HG03575 (cell line): ENCODE results near the gene MRPL1.

Experiments used
- ATAC-seq: cut with Tn5 transposase; IDR thresholded peaks from one replicate; pipeline ENCODE4 v1.9.1; 2021; ENCODE audit not compliant: unreplicated experiment, insufficient number of reproducible peaks, low FRiP score; ENCODE audit errors: extremely low read depth

The MRPL1 gene

DNA sequence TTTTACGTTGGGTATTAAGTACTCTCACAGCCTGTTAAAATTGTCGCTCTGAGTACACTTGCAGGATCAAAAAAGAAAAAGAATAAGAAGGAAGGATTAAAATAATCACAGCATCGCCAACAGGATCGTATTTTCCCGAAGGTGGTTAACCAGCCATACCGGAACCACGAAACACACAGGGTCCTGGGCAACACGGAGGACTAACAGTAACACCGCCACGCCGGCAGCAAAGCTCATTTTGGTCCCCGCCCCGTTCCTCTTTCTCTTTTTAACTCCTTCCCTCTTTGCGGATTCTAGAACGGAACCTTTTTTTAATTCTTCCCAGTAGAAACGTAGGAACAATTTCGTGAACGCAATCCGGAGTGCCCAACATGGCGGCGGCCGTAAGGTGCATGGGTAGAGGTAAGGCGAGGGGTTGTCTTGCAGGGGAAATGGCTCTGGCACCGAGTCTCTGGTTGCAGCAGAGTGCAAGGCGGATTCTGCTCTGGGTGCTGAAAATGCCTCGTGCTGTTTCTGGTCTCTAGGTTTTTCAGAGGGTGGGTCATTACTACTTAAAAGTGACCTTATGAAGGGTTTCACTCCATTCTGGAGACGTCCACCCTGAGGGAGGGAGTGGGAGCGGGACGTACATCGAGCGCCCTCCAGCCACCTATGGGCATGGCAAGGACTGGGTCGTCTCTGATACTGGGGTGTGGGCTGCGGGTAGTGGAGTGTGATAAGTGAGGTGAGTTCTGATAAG lies at the start of gene MRPL1:
Gene MRPL1 (plus strand): TSS at position 353 of the 739 bp plus-strand sequence. CDS start 19 bp downstream, at position 372.
- peak; percentile 60 for ATAC-seq

DNA sequence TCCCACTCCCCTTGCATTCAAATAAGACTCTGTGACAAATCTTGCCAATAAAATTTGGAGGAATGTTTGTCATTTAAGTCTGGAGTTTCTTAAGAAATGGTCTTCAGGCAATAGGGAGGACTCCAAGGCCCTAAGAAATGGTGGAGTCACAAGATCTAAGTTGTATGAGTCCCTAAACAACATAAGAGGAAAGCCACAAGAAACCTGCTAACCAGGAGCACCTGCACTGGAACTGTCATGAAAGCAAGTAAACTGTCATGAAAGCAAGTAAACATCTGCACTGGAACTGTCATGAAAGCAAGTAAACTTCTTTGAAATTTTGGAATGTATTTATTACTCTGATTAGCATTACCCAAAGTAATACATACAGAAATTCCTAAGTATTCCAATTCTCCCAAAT lies 47.0 kb upstream of the MRPL1 start:
- ATAC-seq, result no peak

DNA sequence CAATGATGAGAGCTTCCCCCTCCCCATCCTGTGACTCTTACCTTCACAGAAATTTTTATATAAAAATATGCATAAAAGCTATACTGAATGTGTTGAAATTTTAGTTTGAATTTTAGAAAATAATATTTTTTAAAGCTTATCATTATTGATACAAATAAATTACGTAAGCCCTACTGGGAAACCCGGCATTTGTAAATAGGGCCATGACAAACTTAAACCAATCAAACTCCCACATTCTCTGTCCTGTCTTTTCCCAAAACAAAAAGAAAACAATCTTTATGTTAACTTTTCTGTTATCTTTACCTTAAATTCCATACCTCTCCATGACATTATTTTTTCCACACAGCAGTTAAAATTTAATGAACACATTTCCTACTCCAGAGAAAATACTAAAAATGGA lies 46.1 kb upstream of the MRPL1 start:
- ATAC-seq, result no peak

DNA sequence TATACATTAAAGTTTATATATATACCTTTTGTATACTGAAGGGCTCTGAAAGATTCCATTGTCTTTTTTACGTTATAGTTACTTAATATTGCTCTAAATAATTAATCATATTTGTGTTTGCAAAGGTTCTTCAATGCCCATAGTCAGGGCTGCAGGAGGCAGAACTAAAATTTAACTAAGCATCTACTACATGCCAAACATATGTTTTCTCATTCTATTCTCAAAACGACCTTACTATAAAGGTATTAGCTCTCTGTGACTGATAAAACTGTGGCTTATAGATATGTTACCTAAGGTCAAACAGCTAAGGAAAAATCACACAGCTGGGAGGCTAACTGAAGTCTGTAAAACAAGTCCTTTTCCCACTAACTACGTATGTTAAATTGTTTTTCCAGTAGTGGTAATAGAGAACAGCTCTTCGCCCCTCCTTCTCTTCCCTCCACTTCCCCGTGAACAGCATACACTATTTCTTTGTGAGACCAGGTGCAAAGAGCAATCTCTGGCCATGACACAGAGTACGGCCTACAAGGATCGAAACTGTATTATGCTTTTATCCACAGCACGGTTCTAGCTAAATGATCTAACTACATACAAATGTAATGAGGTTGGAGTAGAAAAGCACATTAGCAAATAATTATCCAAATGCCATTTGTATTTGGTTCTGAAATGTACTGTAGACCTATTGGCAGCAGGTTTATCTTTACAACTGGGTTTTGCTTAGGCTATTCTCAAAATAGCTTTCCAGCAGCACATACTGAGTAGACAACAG lies 45.1 kb upstream of the MRPL1 start:
- no peak for ATAC-seq

DNA sequence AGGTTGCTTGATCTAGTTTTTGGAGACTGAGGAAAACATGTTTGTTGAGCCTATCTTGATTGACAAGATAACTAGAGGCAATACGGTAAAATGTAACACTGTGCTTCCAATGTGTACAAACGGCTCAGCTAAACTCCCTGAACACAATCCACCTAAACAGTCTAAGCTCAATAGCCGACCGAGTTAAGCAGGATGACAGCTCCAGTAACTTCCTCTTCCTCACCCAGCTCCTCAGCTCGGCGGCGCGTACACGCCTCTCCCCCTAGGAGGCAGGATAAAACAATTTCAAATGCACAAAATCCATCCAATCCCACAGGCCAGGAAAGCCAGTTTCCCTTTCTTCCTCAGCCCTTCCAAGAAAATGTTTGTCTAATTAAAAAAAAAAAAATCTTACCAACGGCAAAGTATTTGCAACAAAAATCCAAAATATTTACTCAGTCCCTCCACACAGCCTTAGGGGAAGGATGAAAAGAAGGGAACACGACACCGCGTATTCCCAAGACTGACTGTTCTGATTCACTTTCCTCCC lies 44.5 kb upstream of the MRPL1 start:
- no peak for ATAC-seq

DNA sequence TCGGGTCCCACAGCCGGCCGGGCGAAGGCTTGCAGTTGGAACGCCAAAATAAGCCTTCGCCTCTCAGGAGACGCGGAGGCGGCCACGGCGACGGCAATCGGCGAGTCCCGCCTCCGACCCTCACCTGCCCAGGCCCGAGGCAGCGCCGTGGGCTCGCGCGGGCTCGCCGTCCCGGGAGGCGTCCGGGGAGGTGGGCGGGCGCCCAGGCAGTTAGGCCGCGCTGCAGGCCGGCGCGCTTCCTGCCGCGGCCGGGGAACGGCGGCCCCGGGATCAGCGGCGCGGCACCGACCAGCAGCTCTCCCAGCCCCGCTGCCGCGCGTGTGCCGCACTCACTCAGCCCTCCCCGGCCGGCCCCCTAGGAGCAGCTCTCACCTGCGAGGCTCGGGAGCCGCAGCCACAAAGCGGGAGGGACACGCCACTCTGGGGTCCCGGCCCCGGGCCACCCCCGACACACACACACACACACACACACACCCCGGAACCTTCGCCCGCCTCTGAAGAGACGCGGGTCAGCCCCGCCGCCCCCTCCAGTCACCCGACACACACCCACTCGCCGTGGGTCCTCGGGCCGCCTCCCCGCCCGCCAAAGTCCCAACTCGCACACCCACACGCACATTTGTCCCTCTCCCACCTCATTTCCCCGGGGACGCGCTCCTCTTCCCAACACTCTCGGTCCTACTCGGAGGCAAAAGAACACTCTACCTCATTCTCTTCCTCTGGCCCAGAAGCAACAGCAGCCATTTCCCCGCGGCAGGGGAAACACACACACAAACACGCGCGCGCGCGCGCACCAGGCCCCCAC lies 43.8 kb upstream of the MRPL1 start, which contains the start of gene CNOT6L:
Gene CNOT6L (minus strand): TSS at position 767 of the 802 bp plus-strand sequence. CDS start 60 bp downstream, at position 707.
- ATAC-seq, result no peak

DNA sequence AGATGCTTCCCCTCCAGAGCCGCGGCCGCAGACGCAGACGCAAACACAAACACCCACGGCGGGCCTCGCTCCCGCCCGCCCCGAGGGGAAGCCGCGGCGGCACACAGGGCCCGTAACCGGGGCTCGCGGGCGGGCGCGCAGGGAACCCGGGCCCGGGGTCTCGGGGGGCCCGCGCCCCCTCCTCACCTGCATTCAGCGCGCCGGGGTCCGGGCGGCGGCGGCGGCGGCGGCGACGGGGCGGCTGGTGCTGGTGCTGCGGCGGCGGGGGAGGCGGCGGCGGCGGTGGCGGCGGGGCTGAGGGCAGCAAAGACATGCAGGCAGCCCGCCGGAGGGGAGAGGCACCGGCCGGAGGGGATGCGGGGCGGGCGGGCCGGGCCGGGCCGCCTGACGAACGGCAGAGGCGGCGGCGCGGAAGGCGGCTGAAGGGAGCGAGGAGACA lies 43.2 kb upstream of the MRPL1 start:
- no peak for ATAC-seq

DNA sequence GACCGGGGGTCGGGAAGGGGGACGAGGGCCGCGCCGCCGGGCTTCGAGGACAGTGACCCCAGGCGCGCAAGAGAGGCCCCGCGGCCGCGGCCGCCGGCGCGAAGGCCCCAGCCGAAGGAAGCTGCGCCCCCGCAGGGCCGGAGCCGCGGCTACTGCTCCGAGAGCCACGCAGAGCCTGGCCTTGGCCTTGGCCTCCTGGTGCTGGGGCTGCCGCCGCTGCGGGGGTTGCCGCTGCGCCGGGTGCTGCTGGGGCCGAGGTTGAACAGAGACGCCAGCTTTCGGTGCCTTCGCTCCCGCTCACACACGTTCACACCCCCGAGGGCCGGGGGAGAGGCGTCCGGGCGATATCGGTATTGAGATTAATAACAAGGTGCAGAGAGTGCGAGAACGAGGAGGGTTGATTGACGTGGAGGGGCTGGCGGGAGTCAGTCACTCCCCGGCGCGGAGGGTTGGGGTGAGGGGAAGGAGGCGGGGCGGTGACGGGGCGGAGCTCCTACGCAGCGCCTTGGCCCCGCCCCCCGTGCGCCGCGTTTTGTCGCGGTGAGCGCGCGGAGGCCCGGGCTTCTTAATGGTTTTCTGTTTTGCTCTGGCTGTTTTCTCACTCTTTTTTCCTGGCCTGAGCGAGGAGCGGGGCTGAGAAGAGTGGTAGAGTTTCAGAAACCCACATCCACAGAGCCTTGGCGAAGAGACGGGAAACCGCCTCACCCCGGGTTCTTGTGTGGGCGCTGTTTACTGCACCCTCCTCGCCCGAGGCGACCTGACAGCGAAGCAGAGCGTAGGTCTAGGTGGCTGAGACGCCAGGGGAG lies 42.6 kb upstream of the MRPL1 start:
- peak; percentile 52 for ATAC-seq

DNA sequence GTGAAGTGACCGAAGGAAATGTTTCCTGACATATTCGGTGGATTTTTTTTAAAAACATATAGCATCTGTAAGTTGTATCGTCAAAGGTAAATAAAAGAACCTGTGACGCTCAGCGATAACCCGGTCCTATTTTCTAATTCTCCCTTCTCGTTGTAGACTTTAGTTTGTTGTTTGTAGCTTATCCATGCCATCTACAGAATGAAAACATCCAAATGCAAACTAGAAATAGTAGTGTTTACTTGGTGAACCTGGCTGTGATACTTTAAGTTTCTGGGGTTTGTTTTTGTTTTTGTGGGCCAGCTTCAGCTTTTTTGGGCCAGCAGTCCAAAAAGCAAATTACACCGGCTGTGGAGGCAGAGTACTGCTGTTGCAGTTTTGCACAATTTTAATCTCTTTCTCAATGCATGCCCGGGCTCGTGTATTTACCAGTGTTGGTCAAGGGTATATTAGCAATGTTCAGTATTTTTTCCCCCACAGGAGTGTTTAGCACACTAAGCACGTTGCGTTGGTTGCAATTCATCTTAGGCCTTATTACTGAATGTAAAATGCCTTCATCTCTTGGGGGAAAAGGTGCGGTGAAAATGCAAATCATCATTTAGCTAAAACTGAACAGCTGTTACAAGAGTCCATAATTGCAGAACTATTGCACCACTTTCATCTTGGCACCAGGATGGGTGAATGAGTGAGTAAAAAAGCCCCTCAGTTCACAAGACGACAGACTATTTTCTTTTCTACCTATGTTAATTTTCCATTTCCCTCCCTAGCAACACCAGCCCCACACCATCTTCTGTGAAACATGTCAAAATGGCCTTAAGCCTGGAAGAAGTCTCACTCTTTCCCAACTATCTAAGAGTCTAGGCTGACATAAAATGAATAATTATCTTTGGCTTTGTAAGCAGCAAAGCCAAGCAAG lies 41.7 kb upstream of the MRPL1 start:
- no peak for ATAC-seq

DNA sequence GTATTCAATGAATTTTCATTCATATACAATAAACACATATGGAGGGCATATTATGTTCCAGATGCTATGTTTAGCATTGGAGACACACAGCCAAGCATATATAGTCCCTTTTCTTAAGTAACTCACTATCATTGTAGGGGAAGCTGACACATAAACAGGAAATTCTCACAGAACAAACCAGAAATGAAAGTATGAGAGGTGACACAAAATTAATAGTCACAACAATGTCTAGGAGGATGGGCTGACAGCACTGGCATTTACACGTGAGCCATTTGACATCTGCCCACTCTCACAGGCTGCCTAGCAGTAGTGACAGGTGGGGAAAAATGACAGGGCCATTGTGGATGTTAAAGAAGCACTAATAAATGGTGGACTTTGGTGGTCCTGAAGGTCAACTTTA lies 40.9 kb upstream of the MRPL1 start:
- no peak for ATAC-seq

DNA sequence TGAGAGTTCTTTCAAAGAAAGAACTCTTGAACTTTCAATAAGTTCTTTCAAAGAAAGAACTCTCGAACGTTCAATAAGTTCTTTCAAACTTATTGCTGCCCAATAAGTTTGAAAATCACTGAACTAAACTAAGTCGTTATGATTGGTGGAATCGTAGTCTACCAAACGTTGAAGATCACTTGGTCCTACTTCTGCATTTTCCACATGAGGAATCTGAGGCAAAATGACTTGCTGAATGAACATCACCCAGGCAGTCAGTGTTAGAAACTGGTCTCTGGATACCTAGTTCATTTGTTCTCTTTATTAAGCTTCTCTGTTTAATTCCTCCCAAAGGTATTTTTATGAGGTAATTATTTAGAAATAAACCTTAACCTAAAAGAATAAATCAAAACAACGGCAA lies 36.4 kb upstream of the MRPL1 start:
- ATAC-seq, result no peak

DNA sequence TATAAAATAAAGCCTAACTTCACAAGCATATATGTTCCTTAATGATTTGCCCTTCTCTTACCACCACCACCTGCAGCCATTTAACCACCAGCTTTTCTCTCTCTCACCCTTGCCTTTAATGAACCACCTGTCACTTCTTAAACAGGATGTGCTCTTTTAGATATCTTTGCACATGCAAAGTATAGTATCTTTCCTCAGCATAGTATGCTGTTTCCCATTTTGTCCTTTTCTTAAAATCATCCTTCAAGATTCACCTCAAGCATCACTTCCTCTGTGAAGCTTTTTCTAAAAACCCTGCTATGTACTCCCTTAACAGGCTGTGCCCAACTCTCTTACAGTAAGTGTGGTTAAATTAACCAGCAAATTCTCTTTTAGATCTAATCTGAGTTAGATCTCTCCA lies 35.3 kb upstream of the MRPL1 start:
- ATAC-seq, result no peak

DNA sequence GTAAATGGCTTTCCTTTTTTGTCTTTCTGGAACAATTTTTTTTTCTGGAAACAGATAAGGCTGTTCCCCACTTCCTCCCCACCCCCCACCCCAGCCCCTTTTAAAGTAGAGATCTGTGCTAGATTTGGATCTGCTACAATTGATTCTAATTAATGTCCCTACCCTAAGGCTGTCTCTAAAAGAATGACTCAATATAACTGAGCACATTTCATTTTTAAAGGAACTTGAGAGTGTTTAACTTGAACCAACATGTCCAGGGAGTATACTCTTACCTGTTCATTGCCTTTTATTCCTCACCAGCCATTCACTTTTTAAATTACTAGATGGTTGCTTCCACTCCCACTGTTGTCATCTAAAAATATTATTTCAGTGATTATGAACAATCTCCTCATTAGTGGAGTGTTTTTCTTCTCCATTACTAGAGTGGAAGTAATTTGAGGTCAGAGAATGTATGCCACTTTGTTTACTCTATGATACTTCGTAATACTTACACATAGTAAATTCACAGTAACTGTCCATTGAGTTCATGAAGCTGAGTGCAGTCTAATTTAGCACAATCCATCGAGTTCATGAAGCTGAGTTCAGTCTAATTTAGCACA lies 29.4 kb upstream of the MRPL1 start:
- no peak for ATAC-seq

DNA sequence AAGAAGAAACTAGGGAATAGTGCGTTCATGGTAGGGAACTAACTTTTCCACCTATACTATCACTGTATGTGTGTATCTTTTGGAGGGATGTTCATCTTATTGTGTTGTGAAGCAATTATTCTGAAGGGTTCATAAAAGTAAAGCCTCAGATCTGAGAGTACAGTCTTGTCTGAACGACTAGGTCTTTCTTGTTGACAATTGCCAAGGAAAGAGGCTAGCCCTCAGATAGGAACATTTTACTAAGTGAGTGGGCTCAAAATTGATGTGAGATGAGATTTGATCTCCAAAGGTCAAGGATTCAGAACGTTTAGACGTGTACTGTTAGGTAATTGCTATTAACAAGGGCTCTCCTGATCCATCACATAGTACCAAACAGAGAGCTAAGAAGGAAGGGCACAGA lies 28.2 kb upstream of the MRPL1 start:
- ATAC-seq, result no peak

DNA sequence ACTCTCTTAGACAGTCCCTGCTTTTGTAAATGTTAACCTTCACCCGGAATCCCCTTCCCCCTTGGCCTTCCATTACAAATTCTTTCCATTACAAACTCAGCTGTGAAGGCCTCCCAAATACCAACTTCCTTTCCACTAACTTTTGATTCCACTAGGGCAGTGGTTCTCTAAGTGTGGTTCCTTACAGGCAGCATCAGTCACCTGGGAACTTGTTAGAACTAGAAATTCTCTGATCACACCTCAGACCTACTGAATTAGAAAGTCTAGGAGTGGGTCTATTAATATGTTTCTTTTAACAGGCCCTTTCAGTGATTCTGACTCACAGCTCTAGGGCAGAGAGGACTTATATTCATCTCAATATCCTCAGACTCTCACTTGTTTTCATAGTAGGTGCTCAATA lies 19.0 kb upstream of the MRPL1 start:
- no peak for ATAC-seq

DNA sequence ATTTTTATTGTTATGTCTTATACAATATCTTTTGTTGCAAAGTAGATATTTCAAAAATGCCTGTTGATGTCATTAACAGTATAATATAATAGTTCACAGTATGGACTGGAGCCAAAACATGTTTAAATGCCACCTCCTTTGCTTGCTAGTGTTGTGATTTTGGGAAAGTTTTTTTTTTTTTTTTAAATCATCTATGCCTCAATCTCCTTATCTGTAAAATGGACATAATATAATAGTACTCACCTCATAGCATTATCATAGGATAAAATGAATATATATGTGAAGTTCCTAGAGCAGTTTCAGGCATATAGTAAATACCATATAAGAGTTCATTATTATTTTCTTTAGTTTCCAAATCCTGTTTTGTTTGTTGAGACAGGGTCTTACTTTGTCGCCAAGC lies 18.3 kb upstream of the MRPL1 start:
- ATAC-seq, result no peak

DNA sequence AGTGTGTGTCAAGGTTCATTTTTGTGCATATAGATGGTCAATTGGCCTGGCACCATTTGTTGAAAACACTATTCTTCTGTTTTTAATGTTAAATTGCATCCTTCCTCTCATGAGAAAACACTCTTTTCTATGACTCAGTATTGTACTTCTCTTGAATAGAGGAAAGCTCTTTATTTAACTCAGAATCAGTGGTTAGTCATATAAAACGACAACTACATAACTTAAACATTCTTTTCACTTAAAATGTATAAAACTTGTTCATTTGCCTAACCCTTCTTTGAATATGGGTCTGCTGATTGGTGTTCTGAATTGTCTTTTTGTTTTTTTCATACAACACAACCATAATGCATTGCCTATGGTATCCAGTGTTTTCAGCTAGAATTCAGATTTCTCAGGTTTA lies 17.2 kb upstream of the MRPL1 start:
- no peak for ATAC-seq
